AG04449 (cell line): ENCODE measurements around the gene GPSM3.
"Not testable (repeated sequence)": the region's sequence is repeated elsewhere in the genome, so short reads cannot be mapped to it uniquely, and the experiment has no call there.

Experiments used
- CTCF ChIA-PET: fragments of 350-600 bp; formaldehyde crosslinking; extraction: SDS; loops from one replicate; lab custom pipeline; 2021; ENCODE audit warnings: antibody characterized with exemption; lab: Yijun Ruan, JAX
- POLR2A ChIA-PET: fragments of 400-600, 350-600 bp; formaldehyde crosslinking; extraction: SDS; loops from one replicate; lab custom pipeline; 2020; ENCODE audit warnings: antibody characterized with exemption, inconsistent platforms; lab: Yijun Ruan, JAX
- DNase-seq: peaks from one replicate; pipeline ENCODE4 v3.0.0-alpha.2; 2010; ENCODE audit warnings: low read depth, low spot score
- H3K4me3 ChIP-seq: 2 replicates; pipeline ENCODE4 v1.5.1; 2011; ENCODE audit warnings: low read depth, mild to moderate bottlenecking, control low read depth, low read length
- CTCF ChIP-seq: IDR thresholded peaks from one replicate; pipeline ENCODE4 v1.5.1; 2011; ENCODE audit warnings: mild to moderate bottlenecking, moderate library complexity, low read length, control low read depth, inconsistent platforms; ENCODE audit not compliant: insufficient read depth; ENCODE audit errors: missing control alignments

Gene GPSM3

DNA sequence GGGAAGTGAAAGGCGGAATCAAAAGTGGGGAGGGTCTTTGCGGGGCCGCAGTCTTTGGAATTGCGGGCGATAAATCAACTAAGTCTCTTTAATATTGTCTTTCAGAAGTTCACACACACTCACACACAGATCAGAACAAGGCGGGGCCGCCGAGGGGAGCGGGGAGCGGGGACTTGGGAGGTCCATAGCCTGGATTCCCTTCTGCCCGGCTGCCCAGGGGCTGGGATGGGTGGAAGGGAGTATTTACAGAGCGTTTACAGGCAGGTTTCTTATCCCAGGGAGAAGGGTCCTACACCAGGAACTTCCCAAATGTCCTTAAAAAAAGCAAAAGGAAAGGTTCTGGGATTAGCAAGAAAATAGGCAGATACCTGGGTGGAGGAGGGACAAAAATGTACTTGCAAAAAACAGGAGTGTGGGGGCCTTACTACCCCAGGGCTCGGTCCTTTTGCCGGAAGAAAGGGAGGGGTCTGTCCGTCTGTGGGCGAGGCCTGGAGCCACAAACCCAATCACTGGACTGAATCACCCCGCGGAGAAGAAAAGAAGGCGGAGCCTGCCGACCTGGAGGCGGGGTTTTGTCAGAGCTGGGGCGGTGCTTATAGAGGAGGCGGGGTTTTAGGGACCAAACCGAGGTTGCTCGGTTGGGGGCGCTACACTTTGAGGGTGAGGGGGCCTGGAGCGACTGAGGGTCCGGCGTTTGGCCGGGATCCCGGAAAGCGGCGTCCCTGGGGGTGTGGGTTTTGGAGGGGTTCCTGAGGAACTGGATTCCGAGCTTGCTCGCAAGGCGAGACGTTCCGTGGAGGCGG is 44.0 kb downstream of the GPSM3 start:
- no peak for DNase-seq
- ChIA-PET CTCF (interaction anchor here (0.8 kb wide), 1 partner anchor 47 kb away, joined by 4 read pairs; no protein-coding TSS in a partner anchor), POLR2A (no interaction called here)
- H3K4me3 ChIP-seq, result no peak overlapping the region
- no peak for TF ChIP-seq CTCF

GRCh38 chr6:32147401-32148132 is 44.9 kb downstream of the GPSM3 start:
- DNase-seq, result no peak
- no peak for TF ChIP-seq CTCF
- ChIA-PET POLR2A (no interaction called here), CTCF (interaction anchor here (0.8 to 1.0 kb wide), 2 partner anchors 28 to 48 kb away, joined by 3 to 4 read pairs; no protein-coding TSS in a partner anchor)
- H3K4me3 ChIP-seq, result no peak overlapping the region

DNA sequence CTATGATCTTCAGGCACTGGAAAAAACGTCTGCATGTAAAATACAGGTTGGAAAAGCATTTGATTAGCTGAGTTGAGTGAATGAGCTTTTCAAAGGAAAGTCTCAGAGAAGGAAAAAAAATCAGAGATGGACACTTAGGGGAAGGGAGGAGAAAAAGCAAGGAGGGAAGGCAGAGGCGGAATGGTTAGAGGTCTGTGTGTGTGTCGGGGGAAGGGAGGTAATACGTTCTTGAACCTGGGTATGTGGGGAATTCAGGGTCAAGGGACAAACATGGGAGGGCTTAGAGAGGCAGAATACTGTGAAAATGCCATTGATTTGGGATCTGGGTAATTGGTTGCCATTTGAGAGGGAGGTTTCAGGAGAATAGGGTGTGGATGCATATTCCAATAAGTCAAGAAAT is 45.8 kb downstream of the GPSM3 start:
- no peak for TF ChIP-seq CTCF
- H3K4me3 ChIP-seq, result no peak overlapping the region
- CTCF ChIA-PET, result interaction anchor here (1.0 to 1.8 kb wide), 2 partner anchors 12 to 28 kb away, joined by 4 read pairs; no protein-coding TSS in a partner anchor
- DNase-seq, result no peak
- POLR2A ChIA-PET, result interaction anchor here (0.6 kb wide), 1 partner anchor 25 kb away, joined by 3 read pairs; no protein-coding TSS in a partner anchor

GRCh38 chr6:32146287-32146686 is 46.2 kb downstream of the GPSM3 start:
- CTCF ChIA-PET, result interaction anchor here (1.0 to 1.8 kb wide), 2 partner anchors 11 to 28 kb away, joined by 4 read pairs; no protein-coding TSS in a partner anchor
- no peak for DNase-seq
- no peak overlapping the region for H3K4me3 ChIP-seq
- no peak for TF ChIP-seq CTCF
- POLR2A ChIA-PET, result interaction anchor here (0.6 kb wide), 1 partner anchor 25 kb away, joined by 3 read pairs; no protein-coding TSS in a partner anchor

DNA sequence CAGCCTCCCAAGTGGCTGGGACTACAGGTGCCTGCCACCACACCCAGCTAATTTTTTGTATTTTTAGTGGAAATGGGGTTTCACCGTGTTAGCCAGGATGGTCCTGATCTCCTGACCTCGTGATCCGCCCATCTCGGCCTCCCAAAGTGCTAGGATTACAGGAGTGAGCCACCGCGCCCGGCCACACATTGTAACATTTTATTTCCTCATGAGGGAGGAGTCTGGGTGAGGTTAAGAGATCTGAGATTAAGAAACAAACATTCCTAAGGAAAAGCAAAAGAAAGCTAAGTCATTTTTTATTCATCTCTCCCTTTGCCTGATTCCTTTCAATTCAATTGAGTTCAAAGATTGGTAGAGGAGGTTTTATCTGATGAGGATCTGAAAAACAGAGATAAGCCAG is 48.2 kb downstream of the GPSM3 start:
- DNase-seq, H3K4me3 ChIP-seq, POLR2A ChIA-PET: not testable (repeated sequence)
- CTCF ChIA-PET, result interaction anchor here (0.7 to 2.8 kb wide), 4 partner anchors 8 to 27 kb away, joined by 3 to 8 read pairs (median 5); no protein-coding TSS in a partner anchor
